Panc1 (cell line): ENCODE results near the gene ZNF580. TPM values are rescaled to one million over a fixed set of nuclear protein-coding genes. Genes with fewer than 3 reads are reported as not detected.

Source experiments
- ATAC-seq: fragments of 200-7000 bp; cut with Tn5 transposase; 2 replicates; pipeline ENCODE4 v1.9.1; 2020; ENCODE audit warnings: mild to moderate bottlenecking, moderate library complexity
- BruUV-seq: library from RNA; stranded (reverse); fragments of 400-500 nt; replicated peaks from 2 replicates; lab custom pipeline; 2021; lab: Mats Ljungman, UMichigan
- CTCF ChIA-PET: fragments of 300-600 bp; sonication (Branson Sonifier 250); formaldehyde crosslinking; loops from one replicate; lab custom pipeline; 2022; ENCODE audit warnings: antibody characterized with exemption; lab: Charles Lee
- POLR2A ChIA-PET: fragments of 300-600 bp; sonication (Branson Sonifier 250); formaldehyde crosslinking; loops from one replicate; lab custom pipeline; 2022; ENCODE audit warnings: antibody characterized with exemption; lab: Charles Lee
- DNase-seq: peaks from one replicate; pipeline ENCODE4 v3.0.0-alpha.2; 2010; ENCODE audit warnings: low read depth, low spot score
- H3K27ac ChIP-seq: 2 replicates; pipeline ENCODE4 v1.5.1; 2011; ENCODE audit warnings: mild to moderate bottlenecking, low read length, inconsistent platforms
- H3K27me3 ChIP-seq: fragments of 200-500 bp; sonication (Bioruptor generic); 2 replicates; pipeline ENCODE4 v1.6.0; 2014; ENCODE audit warnings: low read length, inconsistent platforms; ENCODE audit not compliant: control insufficient read depth, insufficient read depth
- H3K36me3 ChIP-seq: fragments of 200-500 bp; sonication (Bioruptor generic); 2 replicates; pipeline ENCODE4 v1.5.1; 2014; ENCODE audit warnings: inconsistent platforms, mild to moderate bottlenecking, low read length, moderate library complexity; ENCODE audit not compliant: control insufficient read depth, insufficient read depth
- H3K4me1 ChIP-seq: 2 replicates; pipeline ENCODE4 v1.5.1; 2011; ENCODE audit warnings: inconsistent platforms, mild to moderate bottlenecking, low read length, moderate library complexity; ENCODE audit not compliant: control insufficient read depth, insufficient read depth
- H3K4me3 ChIP-seq, 2 experiments: 2 replicates each; pipeline ENCODE4 v1.5.1; 2011 to 2012; ENCODE audit warnings: low read depth in 2 of 2, low read length in 2 of 2, mild to moderate bottlenecking in 2 of 2, inconsistent platforms in 1 of 2, moderate library complexity in 1 of 2
- H3K9me3 ChIP-seq: fragments of 200-500 bp; sonication (Bioruptor generic); 2 replicates; pipeline ENCODE4 v1.5.1; 2014; ENCODE audit warnings: low read depth, mild to moderate bottlenecking, inconsistent platforms, low read length, moderate library complexity; ENCODE audit not compliant: control insufficient read depth, insufficient read depth
- POLR2AphosphoS5 ChIP-seq: IDR thresholded peaks from 2 replicates; pipeline ENCODE4 v1.6.1; 2012; ENCODE audit warnings: mild to moderate bottlenecking, low read depth, low read length, moderate library complexity
- SIN3A ChIP-seq: IDR thresholded peaks from 2 replicates; pipeline ENCODE4 v1.6.1; 2012; ENCODE audit warnings: low read depth, mild to moderate bottlenecking, low read length, moderate library complexity, borderline replicate concordance; ENCODE audit not compliant: insufficient read depth
- TCF7L2 ChIP-seq: IDR thresholded peaks from 2 replicates; pipeline ENCODE4 v1.6.1; 2011; ENCODE audit warnings: mild to moderate bottlenecking, low read depth, low read length, inconsistent platforms
- in situ Hi-C: cut with HindIII; loops from 2 replicates; pipeline ENCODE4 v1.10.0; 2016; ENCODE audit warnings: low sequenced_read_pairs, low pct_unique_long_range_greater_than_20kb
- intact Hi-C: fragments of 100-400 bp; cut with micrococcal nuclease; formaldehyde crosslinking; loops from one replicate; pipeline ENCODE4 v1.10.0; 2022; ENCODE audit not compliant: unreplicated experiment
- total RNA-seq: library from RNA; stranded (reverse); gene quantifications from one replicate; pipeline ENCODE4 v1.2.1, GENCODE V29; 2021; ENCODE audit not compliant: unreplicated experiment
- TF ChIP-seq, protein P1 (sequence below): fragments of 450-650 bp; IDR thresholded peaks from 2 replicates; pipeline ENCODE4 v1.5.1; 2017; ENCODE audit warnings: mild to moderate bottlenecking
- TF ChIP-seq, protein P2 (sequence below), 2 experiments: IDR thresholded peaks; 2 replicates each; pipeline ENCODE4 v1.6.1; 2011 to 2012; ENCODE audit warnings: low read depth in 2 of 2, control low read depth in 1 of 2, low read length in 1 of 2, mild to moderate bottlenecking in 1 of 2, moderate library complexity in 1 of 2; ENCODE audit not compliant: insufficient read depth in 1 of 2

ZNF580 gene
- total RNA-seq, 1 experiment from 2014 or later, result 58.0 TPM

DNA sequence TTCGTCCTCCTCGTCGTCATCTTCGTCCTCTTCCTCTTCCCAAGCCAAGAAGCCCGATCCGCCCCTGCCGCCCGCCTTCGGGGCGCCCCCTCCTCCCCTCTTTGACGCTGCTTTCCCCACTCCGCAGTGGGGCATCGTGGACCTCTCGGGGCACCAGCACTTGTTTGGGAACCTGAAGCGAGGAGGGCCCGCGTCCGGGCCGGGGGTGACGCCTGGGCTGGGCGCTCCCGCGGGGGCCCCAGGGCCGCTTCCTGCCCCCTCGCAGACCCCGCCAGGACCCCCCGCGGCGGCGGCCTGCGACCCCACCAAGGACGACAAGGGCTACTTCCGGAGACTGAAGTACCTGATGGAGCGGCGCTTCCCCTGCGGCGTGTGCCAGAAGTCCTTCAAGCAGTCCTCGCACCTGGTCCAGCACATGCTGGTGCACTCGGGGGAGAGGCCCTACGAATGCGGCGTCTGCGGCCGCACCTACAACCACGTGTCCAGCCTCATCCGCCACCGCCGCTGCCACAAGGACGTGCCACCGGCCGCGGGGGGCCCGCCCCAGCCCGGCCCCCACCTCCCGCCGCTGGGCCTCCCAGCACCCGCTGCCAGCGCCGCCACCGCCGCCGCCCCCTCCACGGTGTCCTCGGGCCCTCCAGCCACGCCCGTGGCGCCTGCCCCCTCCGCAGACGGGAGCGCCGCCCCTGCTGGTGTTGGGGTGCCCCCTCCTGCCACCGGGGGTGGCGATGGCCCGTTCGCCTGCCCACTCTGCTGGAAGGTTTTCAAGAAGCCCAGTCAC, 26.7 kb upstream of the ZNF580 start:
- in situ Hi-C loops, result no loop called here
- intact Hi-C loops, result no loop called here
- ATAC-seq (no peak), DNase-seq (no peak)
- POLR2A ChIA-PET, result no interaction called here
- no peaks in the 10 kb centered on the region for H3K4me1 ChIP-seq
- CTCF ChIA-PET, result no interaction called here
- no peak overlapping the region for H3K27ac ChIP-seq
- TF ChIP-seq POLR2AphosphoS5 (no peak), SIN3A (no peak)
- TF ChIP-seq, protein P1, sequence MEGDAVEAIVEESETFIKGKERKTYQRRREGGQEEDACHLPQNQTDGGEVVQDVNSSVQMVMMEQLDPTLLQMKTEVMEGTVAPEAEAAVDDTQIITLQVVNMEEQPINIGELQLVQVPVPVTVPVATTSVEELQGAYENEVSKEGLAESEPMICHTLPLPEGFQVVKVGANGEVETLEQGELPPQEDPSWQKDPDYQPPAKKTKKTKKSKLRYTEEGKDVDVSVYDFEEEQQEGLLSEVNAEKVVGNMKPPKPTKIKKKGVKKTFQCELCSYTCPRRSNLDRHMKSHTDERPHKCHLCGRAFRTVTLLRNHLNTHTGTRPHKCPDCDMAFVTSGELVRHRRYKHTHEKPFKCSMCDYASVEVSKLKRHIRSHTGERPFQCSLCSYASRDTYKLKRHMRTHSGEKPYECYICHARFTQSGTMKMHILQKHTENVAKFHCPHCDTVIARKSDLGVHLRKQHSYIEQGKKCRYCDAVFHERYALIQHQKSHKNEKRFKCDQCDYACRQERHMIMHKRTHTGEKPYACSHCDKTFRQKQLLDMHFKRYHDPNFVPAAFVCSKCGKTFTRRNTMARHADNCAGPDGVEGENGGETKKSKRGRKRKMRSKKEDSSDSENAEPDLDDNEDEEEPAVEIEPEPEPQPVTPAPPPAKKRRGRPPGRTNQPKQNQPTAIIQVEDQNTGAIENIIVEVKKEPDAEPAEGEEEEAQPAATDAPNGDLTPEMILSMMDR, result no peak
- TF ChIP-seq, protein P2, sequence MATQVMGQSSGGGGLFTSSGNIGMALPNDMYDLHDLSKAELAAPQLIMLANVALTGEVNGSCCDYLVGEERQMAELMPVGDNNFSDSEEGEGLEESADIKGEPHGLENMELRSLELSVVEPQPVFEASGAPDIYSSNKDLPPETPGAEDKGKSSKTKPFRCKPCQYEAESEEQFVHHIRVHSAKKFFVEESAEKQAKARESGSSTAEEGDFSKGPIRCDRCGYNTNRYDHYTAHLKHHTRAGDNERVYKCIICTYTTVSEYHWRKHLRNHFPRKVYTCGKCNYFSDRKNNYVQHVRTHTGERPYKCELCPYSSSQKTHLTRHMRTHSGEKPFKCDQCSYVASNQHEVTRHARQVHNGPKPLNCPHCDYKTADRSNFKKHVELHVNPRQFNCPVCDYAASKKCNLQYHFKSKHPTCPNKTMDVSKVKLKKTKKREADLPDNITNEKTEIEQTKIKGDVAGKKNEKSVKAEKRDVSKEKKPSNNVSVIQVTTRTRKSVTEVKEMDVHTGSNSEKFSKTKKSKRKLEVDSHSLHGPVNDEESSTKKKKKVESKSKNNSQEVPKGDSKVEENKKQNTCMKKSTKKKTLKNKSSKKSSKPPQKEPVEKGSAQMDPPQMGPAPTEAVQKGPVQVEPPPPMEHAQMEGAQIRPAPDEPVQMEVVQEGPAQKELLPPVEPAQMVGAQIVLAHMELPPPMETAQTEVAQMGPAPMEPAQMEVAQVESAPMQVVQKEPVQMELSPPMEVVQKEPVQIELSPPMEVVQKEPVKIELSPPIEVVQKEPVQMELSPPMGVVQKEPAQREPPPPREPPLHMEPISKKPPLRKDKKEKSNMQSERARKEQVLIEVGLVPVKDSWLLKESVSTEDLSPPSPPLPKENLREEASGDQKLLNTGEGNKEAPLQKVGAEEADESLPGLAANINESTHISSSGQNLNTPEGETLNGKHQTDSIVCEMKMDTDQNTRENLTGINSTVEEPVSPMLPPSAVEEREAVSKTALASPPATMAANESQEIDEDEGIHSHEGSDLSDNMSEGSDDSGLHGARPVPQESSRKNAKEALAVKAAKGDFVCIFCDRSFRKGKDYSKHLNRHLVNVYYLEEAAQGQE (IDR thresholded peaks at IDR 0.05; ENCODE audit: insufficient read depth in 1 of 2, low read depth in 2 of 2, low read length in 1 of 2), result no peak
- no peaks in the 10 kb centered on the region for H3K9me3 ChIP-seq
- no peaks in the 10 kb centered on the region for H3K27me3 ChIP-seq
- no peaks in the 10 kb centered on the region for H3K36me3 ChIP-seq
- H3K4me3 ChIP-seq, result no peak overlapping the region
- no TSS peak for BruUV-seq

- H3K27ac ChIP-seq, result no peak overlapping the region
- no peaks in the 10 kb centered on the region for H3K9me3 ChIP-seq
- no peaks in the 10 kb centered on the region for H3K4me1 ChIP-seq
- ATAC-seq, result no peak
- ChIA-PET POLR2A (no interaction called here), CTCF (no interaction called here)
- intact Hi-C loops (no loop called here), in situ Hi-C loops (no loop called here)
- TF ChIP-seq POLR2AphosphoS5, result no peak
- TF ChIP-seq, protein P2 (IDR thresholded peaks at IDR 0.05; ENCODE audit: insufficient read depth in 1 of 2, low read depth in 2 of 2, low read length in 1 of 2), result no peak
- TF ChIP-seq, protein P1, result no peak
- no peak for TF ChIP-seq SIN3A
- no peak for TF ChIP-seq TCF7L2
- no peaks in the 10 kb centered on the region for H3K36me3 ChIP-seq
- H3K4me3 ChIP-seq, result no peak overlapping the region
- BruUV-seq, result no TSS peak
- no peak for DNase-seq
- H3K27me3 ChIP-seq, result no peaks in the 10 kb centered on the region
Measured at GRCh38 chr19:55614711-55615542, 25.9 kb upstream of the ZNF580 start.
